ENCODE results near the gene PDGFB. TPM values are rescaled to one million over a fixed set of nuclear protein-coding genes. Genes with fewer than 3 reads are reported as not detected.

PDGFB gene
- total and polyA plus RNA-seq, 9 of the 15 experiments (the other 6 are each of a cell fraction or from before 2014, with no cell fraction given): 0.07 to 4.0 (median 0.48) TPM; not detected in 1

DNA sequence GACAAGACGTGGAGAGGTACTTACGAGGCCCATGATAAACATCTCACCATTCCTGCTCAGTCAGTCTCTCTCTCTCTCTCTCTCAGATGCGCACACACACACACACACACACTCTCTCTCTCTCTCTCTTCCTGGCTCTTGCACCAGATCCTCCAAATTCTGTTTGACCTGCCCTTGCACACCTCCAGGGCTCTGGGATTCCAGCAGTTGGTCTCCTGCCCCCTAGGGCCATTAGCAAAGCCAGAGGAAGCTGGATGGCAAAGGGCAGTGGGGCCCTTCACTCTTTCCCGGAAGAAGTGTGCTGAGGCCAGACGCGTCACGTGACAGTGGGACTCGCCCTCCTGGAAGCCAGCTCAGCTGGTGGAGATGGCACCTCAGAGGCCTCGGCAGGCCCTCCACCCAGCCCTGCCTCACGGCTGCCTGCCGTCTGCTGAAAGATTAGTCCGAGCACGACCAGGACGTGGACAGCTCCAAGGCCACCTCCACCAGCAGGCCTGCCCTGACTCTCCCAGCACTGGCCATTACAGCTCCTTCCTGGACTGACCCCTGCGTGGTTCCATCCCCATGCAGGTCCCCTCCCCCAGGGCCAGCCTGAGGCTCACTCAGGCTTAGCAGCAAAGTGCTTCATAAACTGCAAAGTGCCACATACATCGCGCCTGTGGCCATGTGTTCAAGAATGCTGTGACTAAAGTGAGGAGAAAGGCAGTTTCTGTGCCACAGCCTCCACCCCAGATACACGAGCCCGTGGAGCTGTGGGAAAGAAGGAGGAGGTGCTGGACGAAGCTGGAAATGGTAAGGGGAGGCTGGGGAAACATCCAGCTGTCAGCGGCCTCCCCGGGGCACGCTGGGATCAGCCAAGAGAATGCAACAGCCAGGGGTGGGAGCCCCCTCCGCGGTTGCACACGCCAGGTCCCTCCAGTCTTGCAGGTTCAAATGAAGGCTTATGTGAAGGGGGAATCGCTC is 3.7 kb downstream of the PDGFB start (continued):
- TF ChIP-seq CREM (IDR thresholded peaks at IDR 0.05; ENCODE audit: low read depth) (peak; percentile 17; the same call in 1 of the 2 replicates), ZNF311 (CRISPR knock-in tag; IDR thresholded peaks at IDR 0.05) (no peak), PTBP1 (IDR thresholded peaks at IDR 0.05; ENCODE audit: low read depth, low read length) (no peak), GATAD2A (IDR thresholded peaks at IDR 0.05) (0 out of 2 replicates have a peak, but pooled peaks have one; percentile 28), CBFA2T2 (conservative IDR thresholded peaks at IDR 0.05) (peak; percentile 72), EHMT2 (IDR thresholded peaks at IDR 0.05) (peak; percentile 53; the same call in 1 of the 2 replicates), CREB1 (IDR thresholded peaks at IDR 0.05) (no peak), CREB1 (CRISPR knock-in tag; IDR thresholded peaks at IDR 0.05) (0 out of 2 replicates have a peak, but pooled peaks have one; percentile 17), DIDO1 (tag; IDR thresholded peaks at IDR 0.05; ENCODE audit: low read depth) (0 out of 2 replicates have a peak, but pooled peaks have one; percentile 18), SMAD4 (CRISPR knock-in tag; conservative IDR thresholded peaks at IDR 0.05) (peak; percentile 73), BRD9 (IDR thresholded peaks at IDR 0.05; ENCODE audit: low read depth, partially characterized antibody) (peak; percentile 38), SMARCE1 (IDR thresholded peaks at IDR 0.05) (peak; percentile 60; the same call in 1 of the 2 replicates), TRIM24 (IDR thresholded peaks at IDR 0.05) (0 out of 4 replicates have a peak, but pooled peaks have one; percentile 12 to 41), NFIC (IDR thresholded peaks at IDR 0.05) (no peak), PPARD (CRISPR knock-in tag; IDR thresholded peaks at IDR 0.05) (no peak), HLTF (IDR thresholded peaks at IDR 0.05) (0 out of 2 replicates have a peak, but pooled peaks have one; percentile 56), ZFP36 (IDR thresholded peaks at IDR 0.05; ENCODE audit: low read depth, low read length, partially characterized antibody) (peak; percentile 84), RBFOX2 (IDR thresholded peaks at IDR 0.05; ENCODE audit: low read depth, low read length) (0 out of 2 replicates have a peak, but pooled peaks have one; percentile 33), ARID1B (IDR thresholded peaks at IDR 0.05) (peak; percentile 67), FOXK2 (conservative IDR thresholded peaks at IDR 0.05 in 1 of 2, IDR thresholded peaks at IDR 0.05 in 1 of 2; ENCODE audit: low read depth in 2 of 2) (peak; percentile 59 to 68; a peak in 2 of 4 replicates), MEF2D (tag; conservative IDR thresholded peaks at IDR 0.05; ENCODE audit: low read depth) (0 out of 2 replicates have a peak, but pooled peaks have one; percentile 20), SMAD3 (CRISPR knock-in tag; conservative IDR thresholded peaks at IDR 0.05) (no peak), ZFP1 (CRISPR knock-in tag; IDR thresholded peaks at IDR 0.05) (no peak), BCOR (IDR thresholded peaks at IDR 0.05) (0 out of 2 replicates have a peak, but pooled peaks have one; percentile 30)
- TF ChIP-seq, protein P1, sequence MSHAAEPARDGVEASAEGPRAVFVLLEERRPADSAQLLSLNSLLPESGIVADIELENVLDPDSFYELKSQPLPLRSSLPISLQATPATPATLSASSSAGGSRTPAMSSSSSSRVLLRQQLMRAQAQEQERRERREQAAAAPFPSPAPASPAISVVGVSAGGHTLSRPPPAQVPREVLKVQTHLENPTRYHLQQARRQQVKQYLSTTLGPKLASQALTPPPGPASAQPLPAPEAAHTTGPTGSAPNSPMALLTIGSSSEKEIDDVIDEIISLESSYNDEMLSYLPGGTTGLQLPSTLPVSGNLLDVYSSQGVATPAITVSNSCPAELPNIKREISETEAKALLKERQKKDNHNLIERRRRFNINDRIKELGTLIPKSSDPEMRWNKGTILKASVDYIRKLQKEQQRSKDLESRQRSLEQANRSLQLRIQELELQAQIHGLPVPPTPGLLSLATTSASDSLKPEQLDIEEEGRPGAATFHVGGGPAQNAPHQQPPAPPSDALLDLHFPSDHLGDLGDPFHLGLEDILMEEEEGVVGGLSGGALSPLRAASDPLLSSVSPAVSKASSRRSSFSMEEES (CRISPR knock-in tag; IDR thresholded peaks at IDR 0.05): peak; percentile 95
- TF ChIP-seq, protein P2, sequence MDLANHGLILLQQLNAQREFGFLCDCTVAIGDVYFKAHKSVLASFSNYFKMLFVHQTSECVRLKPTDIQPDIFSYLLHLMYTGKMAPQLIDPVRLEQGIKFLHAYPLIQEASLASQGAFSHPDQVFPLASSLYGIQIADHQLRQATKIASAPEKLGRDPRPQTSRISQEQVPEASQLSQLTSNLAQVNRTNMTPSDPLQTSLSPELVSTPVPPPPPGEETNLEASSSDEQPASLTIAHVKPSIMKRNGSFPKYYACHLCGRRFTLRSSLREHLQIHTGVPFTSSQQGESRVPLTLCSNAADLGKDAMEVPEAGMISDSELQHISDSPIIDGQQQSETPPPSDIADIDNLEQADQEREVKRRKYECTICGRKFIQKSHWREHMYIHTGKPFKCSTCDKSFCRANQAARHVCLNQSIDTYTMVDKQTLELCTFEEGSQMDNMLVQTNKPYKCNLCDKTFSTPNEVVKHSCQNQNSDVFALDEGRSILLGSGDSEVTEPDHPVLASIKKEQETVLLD (IDR thresholded peaks at IDR 0.05): peak; percentile 69; the same call in 1 of the 2 replicates
- TF ChIP-seq, protein P3, sequence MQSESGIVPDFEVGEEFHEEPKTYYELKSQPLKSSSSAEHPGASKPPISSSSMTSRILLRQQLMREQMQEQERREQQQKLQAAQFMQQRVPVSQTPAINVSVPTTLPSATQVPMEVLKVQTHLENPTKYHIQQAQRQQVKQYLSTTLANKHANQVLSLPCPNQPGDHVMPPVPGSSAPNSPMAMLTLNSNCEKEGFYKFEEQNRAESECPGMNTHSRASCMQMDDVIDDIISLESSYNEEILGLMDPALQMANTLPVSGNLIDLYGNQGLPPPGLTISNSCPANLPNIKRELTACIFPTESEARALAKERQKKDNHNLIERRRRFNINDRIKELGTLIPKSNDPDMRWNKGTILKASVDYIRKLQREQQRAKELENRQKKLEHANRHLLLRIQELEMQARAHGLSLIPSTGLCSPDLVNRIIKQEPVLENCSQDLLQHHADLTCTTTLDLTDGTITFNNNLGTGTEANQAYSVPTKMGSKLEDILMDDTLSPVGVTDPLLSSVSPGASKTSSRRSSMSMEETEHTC (IDR thresholded peaks at IDR 0.05): no peak

All from K562 (cell line).